Left cardiac atrium (tissue), 4 donors: ENCODE data around the gene GOLGA8M. TPM values are rescaled to one million over a fixed set of nuclear protein-coding genes. Genes with fewer than 3 reads are reported as not detected.
A peak's percentile ranks its signal among the peaks of the same experiment; 100 is the strongest.
"Not testable (repeated sequence)": the region's sequence is repeated elsewhere in the genome, so short reads cannot be mapped to it uniquely, and the experiment has no call there.

ENCODE experiments used
- ATAC-seq, 2 donors: fragments of 200-7000 bp; cut with Tn5 transposase; one replicate each; pipeline ENCODE4 v1.9.1; 2020; ENCODE audit warnings: mild to moderate bottlenecking in 2 of 2, moderate library complexity in 2 of 2
- DNase-seq: peaks from one replicate; pipeline ENCODE4 v3.0.0-alpha.2; 2020
- intact Hi-C, 2 donors: fragments of 100-400 bp; cut with DNase I; formaldehyde crosslinking; loops; one replicate each; pipeline versions ENCODE4 v1.14.1 to v1.15.1; 2022 to 2023
- long read RNA-seq: library from polyadenylated mRNA; unstranded; transcript quantifications from one replicate; pipeline ENCODE4 v2.0.0, GENCODE V29; 2021
- total RNA-seq, 2 donors: library from RNA; stranded (reverse); fragmentation: NEBNext Ultra II Directional; extraction: Animal tissue kit (Norgen Biotek cat#: 25700); gene quantifications; one replicate each; pipeline ENCODE4 v1.2.1, GENCODE V29; 2021
- donor health status: DM: no; HTN: yes; CAD: no.
- donor health status: DM: no; HTN: yes; CAD: no; lungs with severe emphysema.
- donor health status: DM: yes; HTN: yes; CAD: no.
- donor health status: Dilated cardiomyopathy.

GOLGA8M gene
- 1 to 10 TPM; 2.5 to 2.9 TPM for total RNA-seq
- long read RNA-seq = 0 reads

DNA sequence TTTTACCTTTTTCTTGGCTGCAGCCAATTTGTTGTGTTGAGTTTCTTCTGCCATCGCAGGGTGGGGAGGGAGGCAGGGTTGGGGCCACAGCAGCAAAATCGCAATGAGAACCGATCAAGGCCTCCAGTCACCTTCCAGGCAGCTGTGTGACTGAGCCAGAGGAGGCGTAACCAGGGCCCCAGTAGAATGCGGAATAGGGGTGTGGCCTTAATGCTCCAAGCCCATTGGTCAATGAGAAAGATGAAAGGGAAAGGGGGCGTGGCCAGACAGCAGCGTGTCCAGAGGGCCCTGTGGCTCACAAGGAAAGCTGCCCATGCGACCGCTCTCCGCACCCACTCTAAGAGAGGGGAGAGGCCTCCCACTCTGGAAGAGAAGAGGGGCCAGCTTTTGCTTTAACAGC lies at the start of gene GOLGA8M:
GOLGA8M (minus strand) TSS at position 152 of the 400 bp plus-strand sequence; CDS start at position 54, 98 bp downstream.
- DNase-seq, ATAC-seq, intact Hi-C loops: not testable (repeated sequence)

DNA sequence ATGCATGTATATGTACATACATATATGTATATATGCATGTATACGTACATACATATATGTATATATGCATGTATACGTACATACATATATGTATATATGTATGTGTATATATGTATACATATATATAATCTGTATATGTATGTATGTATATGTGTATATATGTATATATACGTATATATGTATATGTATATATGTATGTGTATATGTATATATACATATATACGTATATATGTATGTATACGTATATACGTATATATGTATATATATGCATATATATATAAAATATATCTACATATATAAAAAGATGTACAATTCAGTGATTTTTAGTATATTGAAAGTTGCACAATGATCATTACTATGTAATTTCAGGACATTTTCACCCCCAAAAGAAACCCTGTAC lies 30.7 kb upstream of the GOLGA8M start:
- ATAC-seq, DNase-seq, intact Hi-C loops: not testable (repeated sequence)

DNA sequence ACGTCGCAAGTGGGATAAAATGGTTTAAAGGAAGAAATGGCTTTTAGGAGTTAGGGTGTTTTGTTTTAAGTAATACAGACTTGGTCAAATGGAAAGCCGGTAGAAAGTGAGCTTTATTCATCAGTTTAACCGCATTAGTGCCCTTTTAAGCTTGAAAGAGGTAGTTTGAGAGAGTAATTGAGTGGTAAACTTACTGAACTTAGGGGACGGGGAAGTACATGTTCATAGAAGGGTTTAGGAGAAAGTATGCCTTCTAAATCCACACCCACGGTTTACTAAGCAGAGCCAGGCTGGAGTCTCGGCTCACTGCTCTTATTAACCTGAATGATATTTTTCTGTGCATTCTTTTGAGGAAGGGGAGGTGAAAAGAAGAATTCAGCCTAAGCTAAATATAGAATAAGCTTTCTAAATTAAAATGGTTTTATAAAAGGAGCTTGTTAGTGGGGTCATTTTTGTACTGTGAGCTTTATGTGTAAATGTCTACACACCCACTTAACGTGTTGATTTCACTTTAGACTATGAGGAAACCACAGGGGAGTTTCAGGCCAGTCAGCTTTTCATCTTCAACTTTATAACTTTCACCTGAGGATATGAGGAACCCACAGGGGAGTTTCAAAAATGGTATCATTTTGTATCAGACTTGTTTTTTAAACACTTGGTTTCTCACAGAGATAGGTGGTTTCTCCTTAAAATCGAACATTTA lies 26.5 kb upstream of the GOLGA8M start:
- DNase-seq, ATAC-seq, intact Hi-C loops: not testable (repeated sequence)

GRCh38 chr15:28738200-28738561 lies 26.0 kb upstream of the GOLGA8M start:
- DNase-seq, intact Hi-C loops: not testable (repeated sequence)
- peak; percentile 48 to 55 for ATAC-seq

- ATAC-seq (peak; percentile 96 to 98), DNase-seq (peak; percentile 49)
- intact Hi-C loops = not testable (repeated sequence)
Observed at GRCh38 chr15:28737521-28738199, 25.4 kb upstream of the GOLGA8M start.

GRCh38 chr15:28728061-28728460 lies 15.8 kb upstream of the GOLGA8M start:
- DNase-seq, intact Hi-C loops, ATAC-seq: not testable (repeated sequence)

- DNase-seq, intact Hi-C loops, ATAC-seq: not testable (repeated sequence)
Observed at GRCh38 chr15:28727026-28727425, 14.8 kb upstream of the GOLGA8M start.

DNA sequence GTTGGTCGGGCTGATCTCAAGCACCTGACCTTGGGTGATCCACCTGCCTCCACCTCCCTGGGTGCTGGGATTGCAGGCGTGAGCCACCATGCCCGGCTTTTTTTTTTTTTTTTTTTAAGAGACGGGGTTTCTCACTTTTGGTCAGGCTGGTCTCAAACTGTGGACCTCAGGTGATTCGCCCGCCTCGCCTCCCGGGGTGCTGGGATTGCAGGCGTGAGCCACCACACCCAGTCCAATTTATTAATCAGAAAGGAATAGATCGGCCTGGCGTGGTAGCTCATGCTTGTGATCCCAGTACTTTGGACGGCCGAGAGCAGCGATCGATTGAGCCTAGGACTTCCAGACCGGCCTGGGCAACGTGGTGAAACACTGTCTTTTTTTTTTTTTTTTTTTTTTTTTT lies 13.9 kb upstream of the GOLGA8M start:
- DNase-seq = no peak
- ATAC-seq = no peak
- intact Hi-C loops = no loop called here

DNA sequence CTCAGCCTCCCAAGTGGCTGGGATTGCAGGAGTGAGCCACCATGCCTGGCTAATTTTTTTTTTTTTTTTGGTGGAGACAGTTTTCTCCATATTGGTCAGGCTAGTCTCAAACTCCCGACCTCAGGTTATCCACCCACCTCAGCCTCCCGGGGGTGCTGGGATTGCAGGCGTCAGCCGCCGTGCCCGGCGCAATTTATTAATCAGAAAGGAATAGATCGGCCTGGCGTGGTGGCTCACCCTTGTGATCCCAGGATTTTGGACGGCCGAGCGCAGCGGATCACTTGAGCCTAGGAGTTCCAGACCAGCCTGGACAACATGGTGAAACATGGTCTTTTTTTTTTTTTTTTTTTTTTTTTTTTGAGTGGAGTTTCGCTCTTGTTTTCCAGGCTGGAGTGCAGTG lies 13.3 kb upstream of the GOLGA8M start:
- intact Hi-C loops = no loop called here
- DNase-seq = no peak
- ATAC-seq = no peak

- intact Hi-C loops, DNase-seq, ATAC-seq: not testable (repeated sequence)
Observed at GRCh38 chr15:28723986-28724385, 11.8 kb upstream of the GOLGA8M start.

GRCh38 chr15:28719626-28720025 lies 7.4 kb upstream of the GOLGA8M start:
- ATAC-seq, intact Hi-C loops, DNase-seq: not testable (repeated sequence)

DNA sequence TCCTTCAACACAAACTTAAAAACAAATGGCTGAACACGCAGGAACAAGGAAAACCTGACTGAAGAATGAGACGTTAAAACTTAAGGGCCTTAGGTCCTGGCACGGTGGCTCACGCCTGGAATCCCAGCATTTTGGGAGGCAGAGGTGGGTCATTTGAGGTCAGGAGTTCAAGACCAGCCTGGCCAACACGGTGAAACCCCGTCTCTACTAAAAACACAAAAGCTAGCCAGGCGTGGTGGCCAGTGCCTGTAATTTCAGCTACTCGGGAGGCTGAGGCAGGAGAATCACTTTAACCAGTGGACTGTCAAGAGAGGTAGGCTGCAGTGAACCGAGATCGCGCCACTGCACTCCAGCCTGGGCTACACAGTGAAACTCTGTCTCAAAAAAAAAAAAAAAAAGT lies 6.4 kb upstream of the GOLGA8M start:
- intact Hi-C loops, DNase-seq, ATAC-seq: not testable (repeated sequence)

DNA sequence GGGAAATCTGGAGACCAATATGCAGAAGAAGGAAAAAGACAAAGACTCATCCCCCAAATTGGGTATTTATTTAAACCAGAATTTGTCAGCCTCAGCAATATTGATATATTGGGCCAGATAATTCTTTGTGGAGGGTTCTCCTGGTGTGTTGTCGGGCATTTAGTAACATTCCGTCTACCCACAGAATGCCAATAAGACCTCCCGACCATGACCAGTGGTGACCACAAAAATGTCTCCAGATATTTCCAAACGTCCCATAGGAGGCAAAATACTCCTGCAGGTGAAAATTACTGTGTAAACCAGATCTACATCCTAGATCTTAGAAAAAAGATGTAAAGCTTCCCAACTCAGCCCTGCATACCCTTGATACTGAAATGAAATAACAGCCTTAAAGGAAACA lies 2.0 kb upstream of the GOLGA8M start:
- ATAC-seq, DNase-seq, intact Hi-C loops: not testable (repeated sequence)

DNA sequence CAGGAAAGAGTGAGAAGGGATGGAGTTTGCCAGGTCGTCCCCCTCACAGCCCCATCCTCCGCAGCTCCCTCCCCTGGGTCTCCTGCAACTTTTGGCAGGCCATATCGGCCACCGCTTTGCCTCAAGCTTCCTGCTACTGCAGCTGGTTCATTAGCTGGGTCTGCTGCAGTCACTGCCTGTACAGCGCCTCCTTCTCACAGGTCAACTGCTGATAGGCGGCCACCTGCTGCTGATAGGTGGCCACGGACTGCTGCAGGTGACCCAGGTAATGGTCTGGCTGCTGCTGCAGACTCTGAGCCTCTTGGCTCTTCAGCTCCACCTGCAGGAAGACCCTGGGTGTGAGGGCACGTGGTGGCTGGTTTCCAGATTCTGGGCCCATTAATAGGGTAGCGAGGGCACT lies 8.3 kb downstream of the GOLGA8M start:
- ATAC-seq, DNase-seq, intact Hi-C loops: not testable (repeated sequence)

DNA sequence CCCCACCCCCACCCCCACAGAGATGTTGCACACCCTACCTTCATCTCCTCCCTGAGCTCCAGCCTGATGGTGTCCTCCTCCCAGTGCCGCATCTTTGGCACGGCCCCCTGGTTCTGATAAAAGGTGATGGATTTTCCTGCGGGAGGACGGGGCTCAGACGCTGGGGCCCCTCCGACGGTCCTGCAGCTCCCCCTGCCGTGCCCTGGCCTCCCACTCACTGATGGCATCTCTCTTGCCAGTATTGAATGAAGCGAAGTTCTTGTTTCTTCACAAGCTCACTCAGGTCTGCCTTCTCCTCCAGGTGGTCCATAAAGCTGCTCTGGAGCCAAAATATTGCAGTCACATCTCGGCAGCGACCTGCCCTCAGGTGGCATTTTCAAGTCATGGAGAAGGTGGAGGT lies 9.8 kb downstream of the GOLGA8M start:
- intact Hi-C loops, ATAC-seq, DNase-seq: not testable (repeated sequence)

DNA sequence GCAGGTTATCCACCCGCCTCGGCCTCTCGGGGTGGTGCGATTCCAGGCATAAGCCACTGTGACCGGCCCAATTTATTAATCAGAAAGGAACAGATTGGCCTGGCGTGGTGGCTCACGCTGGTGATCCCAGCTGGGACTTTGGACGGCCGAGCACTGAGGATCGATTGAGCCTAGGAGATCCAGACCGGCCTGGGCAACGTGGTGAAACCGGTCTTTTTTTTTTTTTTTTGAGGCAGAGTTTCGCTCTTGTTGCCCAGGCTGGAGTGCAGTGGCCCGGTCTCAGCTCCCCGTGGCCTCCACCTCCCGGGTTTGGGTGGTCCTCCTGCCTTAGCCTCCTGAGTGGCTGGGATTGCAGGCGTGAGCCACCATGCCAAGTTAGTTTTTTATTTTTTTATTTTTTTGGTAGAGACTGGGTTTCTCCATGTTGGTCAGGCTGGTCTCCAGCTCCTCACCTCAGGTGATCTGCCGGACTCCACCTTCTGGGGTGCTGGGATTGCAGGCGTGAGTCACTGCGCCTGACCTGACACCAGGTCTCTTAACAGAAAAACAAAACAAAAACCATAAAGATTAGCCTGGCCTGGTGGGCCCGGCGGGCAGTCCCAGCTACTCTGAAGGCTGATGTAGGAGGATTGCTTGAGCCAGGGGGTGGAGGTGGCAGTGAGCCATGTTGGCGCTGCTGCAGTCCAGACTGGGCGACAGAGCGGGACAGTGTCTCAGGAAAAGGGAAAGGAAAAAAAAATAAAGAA lies 18.0 kb downstream of the GOLGA8M start:
- DNase-seq, ATAC-seq, intact Hi-C loops: not testable (repeated sequence)

- ATAC-seq, intact Hi-C loops, DNase-seq: not testable (repeated sequence)
Observed at GRCh38 chr15:28693021-28693420, 19.2 kb downstream of the GOLGA8M start.

- DNase-seq, intact Hi-C loops, ATAC-seq: not testable (repeated sequence)
Observed at GRCh38 chr15:28673533-28673932, 38.7 kb downstream of the GOLGA8M start.

DNA sequence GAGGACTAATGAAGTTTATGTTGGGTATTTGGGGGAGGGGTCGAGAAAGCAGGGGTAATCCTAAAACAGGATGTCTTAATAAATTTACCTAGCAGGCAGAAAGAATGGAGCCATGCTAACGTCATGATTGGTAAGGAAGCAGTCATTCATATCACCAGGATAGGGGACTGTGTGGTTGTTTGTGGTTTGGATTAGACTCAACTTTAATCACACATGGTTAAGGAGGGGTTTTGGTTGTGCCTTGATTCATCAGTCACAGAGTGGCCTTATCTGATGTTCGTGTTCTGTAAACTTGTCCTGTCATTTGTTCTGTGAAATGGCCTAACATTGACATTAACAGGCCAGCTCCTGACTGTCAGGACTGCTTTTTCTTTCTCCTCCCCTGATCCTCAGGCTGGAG lies 40.1 kb downstream of the GOLGA8M start:
- ATAC-seq, DNase-seq, intact Hi-C loops: not testable (repeated sequence)
